ENCODE results near the gene METTL23. TPM values are rescaled to one million over a fixed set of nuclear protein-coding genes. Genes with fewer than 3 reads are reported as not detected.

Gene METTL23
- total and polyA plus RNA-seq, 2 experiments from 2014 or later, result 41.6 to 55.9 TPM

GRCh38 chr17:76695059-76695831 is 31.4 kb upstream of the METTL23 start:
- H4K20me1 ChIP-seq (replicated peaks; ENCODE audit: insufficient read depth), result no peaks in the 10 kb centered on the region

More at GRCh38 chr17:76695059-76695831, 31.4 kb upstream of the METTL23 start:
- no peaks in the 10 kb centered on the region for H3K79me2 ChIP-seq (replicated peaks; ENCODE audit: insufficient read depth)
- H3K4me3 ChIP-seq, result no peak overlapping the region
- no peak for ATAC-seq
- Mint-ChIP-seq H3K9me3 (no peaks in the 10 kb centered on the region), H3K36me3 (ENCODE audit: low read depth) (no peaks in the 10 kb centered on the region), H3K27me3 (ENCODE audit: insufficient read depth, low read depth, poor library complexity) (peaks cover 14% of the 10 kb centered on the region), H3K4me3 (no peak overlapping the region), H3K27ac (no peak overlapping the region), H3K4me1 (peaks cover 25% of the 10 kb centered on the region)
- H3K9me2 ChIP-seq (ENCODE audit: insufficient read depth), result no peaks in the 10 kb centered on the region
- peaks cover 16% of the 10 kb centered on the region for H3K4me1 ChIP-seq (ENCODE audit: insufficient read depth)
- TF ChIP-seq EZH2phosphoT487 (IDR thresholded peaks at IDR 0.05; ENCODE audit: unreplicated experiment) (no peak), ETS1 (IDR thresholded peaks at IDR 0.05) (no peak), JUNB (IDR thresholded peaks at IDR 0.05; ENCODE audit: unreplicated experiment) (no peak), REST (IDR thresholded peaks at IDR 0.05; ENCODE audit: unreplicated experiment) (no peak)
- H3K36me3 ChIP-seq (ENCODE audit: insufficient read depth), result no peaks in the 10 kb centered on the region
- H3K27me3 ChIP-seq (ENCODE audit: insufficient read depth), result no peaks in the 10 kb centered on the region
- H3K4me2 ChIP-seq, result no peak overlapping the region
- no peak for DNase-seq (ENCODE audit: low spot score)
- no peak overlapping the region for H2AFZ ChIP-seq
- no peak overlapping the region for H3K27ac ChIP-seq (ENCODE audit: low read depth)
- H3F3A ChIP-seq (replicated peaks; ENCODE audit: low read depth), result no peaks in the 10 kb centered on the region

Data from GM23338 (cell line).